DMS114 treated with DMSO at 0.1 percent for 48 hours (cell line): Measurements from ENCODE around the gene DDHD1.

Source experiments
- DNase-seq: peaks from one replicate; lab custom pipeline; 2025; ENCODE audit not compliant: unreplicated experiment; lab: John Stamatoyannopoulos, UW

Gene DDHD1

GRCh38 chr14:53001787-53002378, 151.2 kb downstream of the DDHD1 start:
- no peak for DNase-seq

- DNase-seq: no peak
These were observed 154.6 kb downstream of the DDHD1 start for GRCh38 chr14:52998376-52999015.

- DNase-seq: no peak
These were observed 156.6 kb downstream of the DDHD1 start for GRCh38 chr14:52996493-52996892.

DNA sequence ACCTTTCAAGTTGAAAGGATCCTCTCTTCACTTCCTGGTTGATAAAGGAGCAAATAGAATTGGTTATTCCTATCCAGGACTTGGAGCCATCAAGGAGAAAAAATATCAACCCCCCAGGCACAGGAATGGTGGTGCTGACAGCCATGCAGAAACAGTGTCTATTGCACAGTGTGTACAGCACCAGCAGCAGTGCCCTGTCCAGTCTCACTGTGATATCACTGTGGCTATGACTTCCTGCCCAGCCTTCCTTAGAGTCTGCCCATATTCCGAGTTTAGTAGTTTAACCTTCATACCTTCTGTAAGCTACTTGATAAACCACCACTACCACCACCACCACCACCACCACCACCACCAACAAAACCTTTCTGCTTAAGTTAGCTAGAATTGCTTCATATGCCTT, 157.1 kb downstream of the DDHD1 start:
- DNase-seq: no peak

GRCh38 chr14:52992236-52992870, 160.8 kb downstream of the DDHD1 start:
- DNase-seq: no peak

- DNase-seq: no peak
These were observed 165.0 kb downstream of the DDHD1 start for GRCh38 chr14:52988139-52988538.

DNA sequence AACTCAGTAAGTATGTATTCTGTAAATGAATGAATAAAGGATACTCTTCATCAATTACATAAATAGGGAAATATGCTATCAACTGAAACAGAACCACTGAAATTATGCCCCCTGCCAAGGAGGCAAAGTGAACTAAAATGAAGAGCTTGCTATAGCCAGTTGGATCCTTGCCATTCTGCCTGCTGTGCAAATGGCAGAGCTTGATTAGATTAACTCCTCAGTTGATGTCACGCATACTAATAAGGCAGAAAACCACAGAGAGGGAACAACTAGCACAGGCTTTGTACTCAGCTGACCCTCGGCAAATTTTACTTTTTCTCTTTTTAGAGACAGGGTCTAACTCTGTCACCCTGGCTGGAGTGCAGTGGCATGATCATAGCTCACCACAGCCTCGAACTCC, 165.6 kb downstream of the DDHD1 start:
- DNase-seq: no peak

- no peak for DNase-seq
These were observed 166.1 kb downstream of the DDHD1 start for GRCh38 chr14:52987042-52987441.
